HCT116 (cell line): ENCODE data around the gene ZC3H8. TPM values are rescaled to one million over a fixed set of nuclear protein-coding genes. Genes with fewer than 3 reads are reported as not detected.
A peak's percentile ranks its signal among the peaks of the same experiment; 100 is the strongest.

Source experiments
- ATAC-seq: fragments of 200-7000 bp; cut with Tn5 transposase; 2 replicates; pipeline ENCODE4 v1.9.1; 2020; ENCODE audit warnings: mild to moderate bottlenecking, moderate library complexity
- BruUV-seq: library from RNA; stranded (reverse); fragments of 400-500 nt; replicated peaks from 2 replicates; lab custom pipeline; 2021; lab: Mats Ljungman, UMichigan
- CTCF ChIA-PET: fragments of 300-600 bp; sonication (Branson Sonifier 250); formaldehyde crosslinking; loops from one replicate; lab custom pipeline; 2021; ENCODE audit warnings: antibody characterized with exemption; lab: Charles Lee
- POLR2A ChIA-PET: fragments of 300-600, 350-600 bp; sonication (Branson Sonifier 250); formaldehyde crosslinking; loops from one replicate; lab custom pipeline; 2021; ENCODE audit warnings: antibody characterized with exemption; lab: Charles Lee
- RAD21 ChIA-PET, 2 experiments: fragments of 300-600 bp; sonication (Branson Sonifier 250); formaldehyde crosslinking; loops; one replicate each; lab custom pipeline; 2023; ENCODE audit warnings: low total read pairs in 2 of 2; ENCODE audit not compliant: uncharacterized antibody in 2 of 2, unreplicated experiment in 2 of 2, low non-redundant PET in 1 of 2; lab: Charles Lee
- DNase-seq: peaks from one replicate; pipeline ENCODE4 v3.0.0-alpha.2; 2010; ENCODE audit warnings: low read depth, low spot score
- H2AFZ ChIP-seq: fragments of 200-600 bp; shearing (Covaris generic), sonication (generic); 2 replicates; pipeline ENCODE4 v1.6.1; 2017; ENCODE audit warnings: low read depth, mixed run types, mixed read lengths, antibody characterized with exemption, low read length; ENCODE audit not compliant: poor library complexity, severe bottlenecking
- H3K27ac ChIP-seq: 2 replicates; pipeline ENCODE4 v1.5.1; 2012; ENCODE audit warnings: low read depth, low read length
- H3K27me3 ChIP-seq: fragments of 200-600 bp; sonication (generic); 2 replicates; pipeline ENCODE4 v1.6.1; 2016; ENCODE audit warnings: mixed run types, low read length, mixed read lengths; ENCODE audit not compliant: insufficient read depth
- H3K36me3 ChIP-seq, 2 experiments: fragments of 200-500 bp in 1 of 2; fragments of 200-600 bp in 1 of 2; sonication (Bioruptor generic) in 1 of 2; sonication (generic) in 1 of 2; 2 replicates each; pipeline versions ENCODE4 v1.5.1 to v1.6.1; 2014 to 2016; ENCODE audit warnings: low read length in 2 of 2, inconsistent platforms in 1 of 2, mixed read lengths in 1 of 2, mixed run types in 1 of 2; ENCODE audit not compliant: insufficient read depth in 2 of 2, control insufficient read depth in 1 of 2
- H3K4me1 ChIP-seq, 2 experiments: fragments of 200-600 bp in 1 of 2; sonication (generic) in 1 of 2; 2 replicates each; pipeline versions ENCODE4 v1.5.1 to v1.6.1; 2012 to 2017; ENCODE audit warnings: low read length in 2 of 2, inconsistent platforms in 1 of 2, mild to moderate bottlenecking in 1 of 2, mixed read lengths in 1 of 2, mixed run types in 1 of 2, moderate library complexity in 1 of 2; ENCODE audit not compliant: insufficient read depth in 2 of 2, control insufficient read depth in 1 of 2
- H3K4me2 ChIP-seq: fragments of 200-600 bp; sonication (generic); 2 replicates; pipeline ENCODE4 v1.6.1; 2017; ENCODE audit warnings: mixed run types, low read length, mixed read lengths
- H3K4me3 ChIP-seq, 2 experiments: fragments of 200-600 bp in 1 of 2; sonication (generic) in 1 of 2; replicated peaks in 1 of 2; 2 replicates each; pipeline ENCODE4 v1.5.1; 2011 to 2016; ENCODE audit warnings: low read length in 2 of 2, control low read depth in 1 of 2, low read depth in 1 of 2, mild to moderate bottlenecking in 1 of 2, mixed read lengths in 1 of 2, mixed run types in 1 of 2
- H3K79me2 ChIP-seq: fragments of 200-600 bp; sonication (generic); 2 replicates; pipeline ENCODE4 v1.6.1; 2017; ENCODE audit warnings: mild to moderate bottlenecking, mixed run types, low read length, moderate library complexity, mixed read lengths; ENCODE audit not compliant: insufficient read depth
- H3K9ac ChIP-seq: fragments of 200-600 bp; sonication (generic); 2 replicates; pipeline ENCODE4 v1.6.1; 2016; ENCODE audit warnings: low read length, mixed read lengths
- H3K9me2 ChIP-seq: fragments of 200-600 bp; sonication (generic), shearing (Covaris generic); 2 replicates; pipeline ENCODE4 v1.6.1; 2017; ENCODE audit warnings: mixed run types, mild to moderate bottlenecking, moderate library complexity; ENCODE audit not compliant: insufficient read depth
- H3K9me3 ChIP-seq, 2 experiments: fragments of 200-500 bp in 1 of 2; fragments of 200-600 bp in 1 of 2; sonication (Bioruptor generic) in 1 of 2; sonication (generic) in 1 of 2; 2 replicates each; pipeline ENCODE4 v1.6.1; 2014 to 2017; ENCODE audit warnings: low read length in 2 of 2, mixed read lengths in 2 of 2, inconsistent platforms in 1 of 2, low read depth in 1 of 2, mild to moderate bottlenecking in 1 of 2, mixed run types in 1 of 2, moderate library complexity in 1 of 2; ENCODE audit not compliant: control insufficient read depth in 1 of 2, insufficient read depth in 1 of 2
- H4K20me1 ChIP-seq: fragments of 200-600 bp; sonication (generic), shearing (Covaris generic); 2 replicates; pipeline ENCODE4 v1.6.1; 2017; ENCODE audit warnings: mixed run types, mild to moderate bottlenecking, moderate library complexity; ENCODE audit not compliant: insufficient read depth
- CBX3 ChIP-seq: IDR thresholded peaks from 2 replicates; pipeline ENCODE4 v1.6.1; 2012; ENCODE audit warnings: low read depth
- CEBPB ChIP-seq: IDR thresholded peaks from 2 replicates; pipeline ENCODE4 v1.6.1; 2012; ENCODE audit warnings: low read depth
- ELF1 ChIP-seq: IDR thresholded peaks from 2 replicates; pipeline ENCODE4 v1.6.1; 2012; ENCODE audit warnings: low read depth, borderline replicate concordance
- JUND ChIP-seq: IDR thresholded peaks from 2 replicates; pipeline ENCODE4 v1.6.1; 2012
- POLR2A ChIP-seq: IDR thresholded peaks from 2 replicates; pipeline ENCODE4 v1.7.0; 2011; ENCODE audit warnings: borderline replicate concordance; ENCODE audit not compliant: insufficient read depth, insufficient read length; ENCODE audit errors: extremely low read depth
- SIN3A ChIP-seq: IDR thresholded peaks from 2 replicates; pipeline ENCODE4 v1.6.1; 2012; ENCODE audit warnings: low read depth
- SRF ChIP-seq: IDR thresholded peaks from 2 replicates; pipeline ENCODE4 v1.6.1; 2012; ENCODE audit warnings: low read depth
- ZBTB33 ChIP-seq: IDR thresholded peaks from 2 replicates; pipeline ENCODE4 v1.6.1; 2011; ENCODE audit warnings: mild to moderate bottlenecking, low read length, moderate library complexity; ENCODE audit not compliant: insufficient replicate concordance; ENCODE audit errors: extremely low read depth
- ZNF274 ChIP-seq: fragments of 200-500 bp; sonication (Bioruptor generic); IDR thresholded peaks from 2 replicates; pipeline ENCODE4 v1.6.1; 2014; ENCODE audit warnings: mild to moderate bottlenecking, low read depth, low read length, inconsistent platforms
- intact Hi-C: fragments of 100-400 bp; cut with micrococcal nuclease; formaldehyde crosslinking; loops from 2 replicates; pipeline ENCODE4 v1.10.0; 2022
- total RNA-seq: library from RNA; stranded (reverse); gene quantifications from one replicate; pipeline ENCODE4 v1.2.1, GENCODE V29; 2021; ENCODE audit not compliant: unreplicated experiment
- TF ChIP-seq, protein P1 (sequence below): IDR thresholded peaks from 2 replicates; pipeline ENCODE4 v1.6.1; 2012; ENCODE audit warnings: low read depth

The ZC3H8 gene
- total RNA-seq, 1 experiment from 2014 or later: 13.4 TPM

DNA sequence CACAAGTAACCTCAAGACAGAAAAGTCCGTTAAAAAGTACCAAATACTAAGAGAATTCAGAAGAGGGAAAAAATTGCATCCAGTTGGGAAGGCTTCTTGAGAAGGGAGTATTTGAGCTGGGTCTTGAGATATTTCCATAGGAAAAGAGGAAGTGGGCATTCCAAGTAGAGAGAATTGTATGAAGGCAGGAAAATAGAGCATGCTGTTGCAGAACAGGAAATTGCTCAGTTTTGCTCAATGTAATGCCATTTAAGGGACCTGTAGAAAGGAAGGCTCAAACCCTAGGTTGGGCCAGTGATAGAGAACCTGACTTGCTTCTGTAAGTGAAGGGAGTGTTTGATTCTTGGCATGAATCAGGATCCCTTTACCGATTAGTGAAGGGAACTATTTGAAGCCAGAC is 1.0 kb upstream of the ZC3H8 start:
- Histone ChIP-seq H4K20me1 (no peaks in the 10 kb centered on the region), H3K27me3 (no peaks in the 10 kb centered on the region), H3K9me3 (no peaks in the 10 kb centered on the region), H3K27ac (no peak overlapping the region), H3K9me2 (no peaks in the 10 kb centered on the region), H3K36me3 (no peaks in the 10 kb centered on the region), H3K4me2 (peak overlapping the region; percentile 86; the same call in 1 of the 2 replicates), H3K4me3 (no peak overlapping the region), H3K79me2 (peaks cover 23% of the 10 kb centered on the region), H3K9ac (no peak overlapping the region), H2AFZ (no peak overlapping the region), H3K4me1 (peaks cover 0 to 21% of the 10 kb centered on the region in 2 experiments; a peak in 2 of 4 replicates)
- DNase-seq: no peak
- intact Hi-C loops: loop anchor here (5.0 kb wide), 3 partner anchors 176 to 326 kb away; partner anchors contain the start of genes CHCHD5, RGPD8 and TTL
- RAD21 ChIA-PET: interaction anchor here in 1 of 2 experiments (0.5 kb wide), 1 partner anchor 357 kb away, joined by 4 read pairs; the partner anchor contains the start of gene MERTK
- BruUV-seq: no TSS peak
- TF ChIP-seq SIN3A (no peak), ZNF274 (no peak), ZBTB33 (no peak), SRF (no peak), JUND (no peak), POLR2A (no peak), CEBPB (no peak), CBX3 (no peak), ELF1 (no peak)
- TF ChIP-seq, protein P1, sequence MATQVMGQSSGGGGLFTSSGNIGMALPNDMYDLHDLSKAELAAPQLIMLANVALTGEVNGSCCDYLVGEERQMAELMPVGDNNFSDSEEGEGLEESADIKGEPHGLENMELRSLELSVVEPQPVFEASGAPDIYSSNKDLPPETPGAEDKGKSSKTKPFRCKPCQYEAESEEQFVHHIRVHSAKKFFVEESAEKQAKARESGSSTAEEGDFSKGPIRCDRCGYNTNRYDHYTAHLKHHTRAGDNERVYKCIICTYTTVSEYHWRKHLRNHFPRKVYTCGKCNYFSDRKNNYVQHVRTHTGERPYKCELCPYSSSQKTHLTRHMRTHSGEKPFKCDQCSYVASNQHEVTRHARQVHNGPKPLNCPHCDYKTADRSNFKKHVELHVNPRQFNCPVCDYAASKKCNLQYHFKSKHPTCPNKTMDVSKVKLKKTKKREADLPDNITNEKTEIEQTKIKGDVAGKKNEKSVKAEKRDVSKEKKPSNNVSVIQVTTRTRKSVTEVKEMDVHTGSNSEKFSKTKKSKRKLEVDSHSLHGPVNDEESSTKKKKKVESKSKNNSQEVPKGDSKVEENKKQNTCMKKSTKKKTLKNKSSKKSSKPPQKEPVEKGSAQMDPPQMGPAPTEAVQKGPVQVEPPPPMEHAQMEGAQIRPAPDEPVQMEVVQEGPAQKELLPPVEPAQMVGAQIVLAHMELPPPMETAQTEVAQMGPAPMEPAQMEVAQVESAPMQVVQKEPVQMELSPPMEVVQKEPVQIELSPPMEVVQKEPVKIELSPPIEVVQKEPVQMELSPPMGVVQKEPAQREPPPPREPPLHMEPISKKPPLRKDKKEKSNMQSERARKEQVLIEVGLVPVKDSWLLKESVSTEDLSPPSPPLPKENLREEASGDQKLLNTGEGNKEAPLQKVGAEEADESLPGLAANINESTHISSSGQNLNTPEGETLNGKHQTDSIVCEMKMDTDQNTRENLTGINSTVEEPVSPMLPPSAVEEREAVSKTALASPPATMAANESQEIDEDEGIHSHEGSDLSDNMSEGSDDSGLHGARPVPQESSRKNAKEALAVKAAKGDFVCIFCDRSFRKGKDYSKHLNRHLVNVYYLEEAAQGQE: no peak
- CTCF ChIA-PET: no interaction called here
- no peak for ATAC-seq
- POLR2A ChIA-PET: no interaction called here
